K562 (cell line): ENCODE data around the gene APOBEC3C. TPM values are rescaled to one million over a fixed set of nuclear protein-coding genes. Genes with fewer than 3 reads are reported as not detected.

Experiments
- ATF7 ChIP-seq: fragments of 450-650 bp; IDR thresholded peaks from 2 replicates; pipeline ENCODE4 v1.7.1; 2014; ENCODE audit warnings: mild to moderate bottlenecking, moderate library complexity
- CBX1 ChIP-seq: sonication (generic); IDR thresholded peaks from 2 replicates; pipeline ENCODE4 v1.6.1; 2016; ENCODE audit warnings: antibody characterized with exemption, low read depth, mild to moderate bottlenecking
- DACH1 ChIP-seq: fragments of 450-650 bp; IDR thresholded peaks from 2 replicates; pipeline ENCODE4 v1.6.1; 2018; ENCODE audit not compliant: partially characterized antibody
- FOXA1 ChIP-seq: fragments of 450-650 bp; IDR thresholded peaks from 2 replicates; pipeline ENCODE4 v1.6.1; 2016; ENCODE audit warnings: mild to moderate bottlenecking, borderline replicate concordance
- GATA2 ChIP-seq: sonication (generic); formaldehyde crosslinking; IDR thresholded peaks from 2 replicates; pipeline ENCODE4 v1.4.0; 2020; ENCODE audit warnings: mild to moderate bottlenecking, missing genetic modification reagents
- MBD2 ChIP-seq: sonication (generic); IDR thresholded peaks from 2 replicates; pipeline ENCODE4 v1.6.1; 2016; ENCODE audit warnings: low read depth, borderline replicate concordance
- MYNN ChIP-seq, 2 experiments: sonication (generic); formaldehyde crosslinking in 1 of 2; IDR thresholded peaks; 2 replicates each; pipeline versions ENCODE4 v1.5.0 to v1.6.1; 2016 to 2020; ENCODE audit warnings: antibody characterized with exemption in 1 of 2, missing genetic modification reagents in 1 of 2
- NRF1 ChIP-seq, 2 experiments: fragments of 450-650 bp; IDR thresholded peaks in 1 of 2; conservative IDR thresholded peaks in 1 of 2; 2 replicates each; pipeline ENCODE4 v1.6.1; 2014; ENCODE audit warnings: mild to moderate bottlenecking in 2 of 2
- OTX1 ChIP-seq: fragments of 450-650 bp; formaldehyde crosslinking; IDR thresholded peaks from 2 replicates; pipeline ENCODE4 v1.4.0; 2022; ENCODE audit warnings: mild to moderate bottlenecking
- PHF20 ChIP-seq: fragments of 450-650 bp; IDR thresholded peaks from 2 replicates; pipeline ENCODE4 v1.6.1; 2018; ENCODE audit not compliant: partially characterized antibody
- POLR2G ChIP-seq: fragments of 200-400 bp; formaldehyde crosslinking; IDR thresholded peaks from 2 replicates; pipeline ENCODE4 v1.6.1; 2017; ENCODE audit warnings: low read depth, mild to moderate bottlenecking, antibody characterized with exemption, low read length, moderate library complexity
- RUNX1 ChIP-seq: sonication (generic); IDR thresholded peaks from 2 replicates; pipeline ENCODE4 v1.6.1; 2016; ENCODE audit warnings: antibody characterized with exemption, low read depth
- SOX6 ChIP-seq: fragments of 450-650 bp; IDR thresholded peaks from 2 replicates; pipeline ENCODE4 v1.6.1; 2014; ENCODE audit warnings: mild to moderate bottlenecking
- SRSF1 ChIP-seq: fragments of 200-400 bp; formaldehyde crosslinking; IDR thresholded peaks from 2 replicates; pipeline ENCODE4 v1.6.1; 2017; ENCODE audit warnings: mild to moderate bottlenecking, low read depth, low read length, moderate library complexity
- TAF7 ChIP-seq: fragments of 450-650 bp; IDR thresholded peaks from 2 replicates; pipeline ENCODE4 v1.6.1; 2016; ENCODE audit warnings: missing genetic modification characterization, missing compliant biosample characterization
- TSC22D4 ChIP-seq: fragments of 450-650 bp; IDR thresholded peaks from 2 replicates; pipeline ENCODE4 v1.6.1; 2016; ENCODE audit warnings: missing genetic modification characterization, missing biosample characterization, control low read depth
- WHSC1 ChIP-seq: IDR thresholded peaks from one replicate; pipeline ENCODE4 v1.6.1; 2012; ENCODE audit warnings: low read length, control low read depth, inconsistent platforms
- XRCC4 ChIP-seq: IDR thresholded peaks from one replicate; pipeline ENCODE4 v1.6.1; 2011; ENCODE audit not compliant: insufficient read depth, insufficient read length; ENCODE audit errors: extremely low read depth
- ZNF699 ChIP-seq: fragments of 250-450 bp; sonication (Bioruptor Pico); IDR thresholded peaks from 2 replicates; pipeline ENCODE4 v1.8.0; 2021; ENCODE audit warnings: mild to moderate bottlenecking, moderate library complexity; ENCODE audit not compliant: insufficient replicate concordance
- ZNF780A ChIP-seq: fragments of 250-450 bp; sonication (Bioruptor Pico); IDR thresholded peaks from 2 replicates; pipeline ENCODE4 v1.5.0; 2021; ENCODE audit warnings: mild to moderate bottlenecking
- ZSCAN29 ChIP-seq: fragments of 450-650 bp; IDR thresholded peaks from 2 replicates; pipeline ENCODE4 v1.6.1; 2017
- polyA plus RNA-seq, 8 experiments: library from polyadenylated mRNA; depleted of rRNA in 4 of 8; stranded (reverse) in 5 of 8; unstranded in 3 of 8; fragments of >200 nt; fragmentation: Nextera tagmentation in 2 of 8; fragmentation: Illumina TruSeq in 1 of 8; extraction: Ambion mirVana in 2 of 8; extraction: Trizol in 1 of 8; gene quantifications; 2 replicates each; pipeline versions ENCODE4 v1.2.1 to v1.2.3, GENCODE V29; 2011 to 2014; ENCODE audit warnings: inconsistent platforms in 1 of 8, missing spikeins in 1 of 8
- total RNA-seq, 7 experiments: library from RNA; depleted of rRNA in 6 of 7; stranded (reverse); fragments of >200 nt in 6 of 7; fragmentation: Illumina TruSeq in 2 of 7; extraction: Trizol in 2 of 7; gene quantifications; 2 replicates each; pipeline versions ENCODE4 v1.2.1 to v1.2.3, GENCODE V29; 2011 to 2021; ENCODE audit warnings: low replicate concordance in 1 of 7
- TF ChIP-seq, protein P1 (sequence below): fragments of 450-650 bp; IDR thresholded peaks from 2 replicates; pipeline ENCODE4 v1.6.1; 2016; ENCODE audit warnings: mild to moderate bottlenecking
- TF ChIP-seq, protein P2 (sequence below): fragments of 200-800 bp; sonication (Bioruptor generic); IDR thresholded peaks from 2 replicates; pipeline ENCODE4 v1.6.1; 2017; ENCODE audit warnings: missing genetic modification characterization, missing compliant biosample characterization
- TF ChIP-seq, protein P3 (sequence below): fragments of 450-650 bp; IDR thresholded peaks from 2 replicates; pipeline ENCODE4 v1.6.1; 2016; ENCODE audit warnings: low read depth, mild to moderate bottlenecking, moderate library complexity
- TF ChIP-seq, protein P4 (sequence below): sonication (generic); formaldehyde crosslinking; IDR thresholded peaks from 2 replicates; pipeline ENCODE4 v1.8.0; 2022; ENCODE audit warnings: mild to moderate bottlenecking, missing genetic modification reagents

The APOBEC3C gene
- total and polyA plus RNA-seq, 9 of the 15 experiments (the other 6 are each of a cell fraction or from before 2014, with no cell fraction given): 12.4 to 285 (median 55.5) TPM

DNA sequence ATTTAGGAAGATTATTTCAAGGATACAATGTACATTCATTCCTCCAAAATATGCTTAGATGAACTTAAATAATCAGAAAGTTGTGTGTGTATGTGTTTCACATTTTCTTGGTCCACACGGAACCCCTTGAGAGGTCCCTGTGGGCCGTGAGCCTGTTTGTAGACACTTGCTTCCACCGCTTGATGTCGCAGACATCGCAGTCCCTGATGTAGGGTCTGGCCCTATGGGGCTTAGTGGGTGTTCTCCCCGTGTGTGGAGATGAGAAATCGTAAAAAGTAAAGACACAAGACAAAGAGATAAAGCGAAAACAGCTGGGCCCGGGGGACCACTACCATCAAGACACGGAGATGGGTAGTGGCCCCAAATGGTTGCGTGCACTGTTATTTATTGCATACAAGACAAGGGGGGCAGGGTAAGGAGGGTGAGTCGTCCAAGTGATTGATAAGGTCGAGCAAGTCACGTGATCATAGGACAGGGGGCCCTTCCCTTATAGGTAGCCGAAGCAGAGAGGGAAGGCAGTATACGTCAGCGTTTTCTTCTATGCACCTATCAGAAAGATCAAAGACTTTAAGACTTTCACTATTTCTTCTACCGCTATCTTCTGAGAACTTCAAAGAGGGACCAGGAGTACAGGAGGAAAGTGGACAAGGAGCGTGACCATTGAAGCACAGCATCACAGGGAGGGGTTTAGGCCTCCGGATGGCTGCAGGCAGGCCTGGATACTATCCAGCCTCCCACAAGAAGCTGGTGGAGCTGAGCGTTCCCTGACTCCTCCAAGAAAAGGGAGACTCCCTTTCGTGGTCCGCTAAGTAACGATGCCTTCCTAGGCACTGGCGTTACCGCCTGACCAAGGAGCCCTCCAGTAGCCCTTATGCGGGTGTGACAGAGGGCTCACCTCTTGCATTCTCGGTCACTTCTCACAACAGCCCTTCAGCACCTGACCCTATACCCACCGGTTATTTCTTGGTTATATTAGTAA is 1.2 kb upstream of the APOBEC3C start (continued):
- TF ChIP-seq MYNN (IDR thresholded peaks at IDR 0.05): no peak
- no peak for TF ChIP-seq MYNN (CRISPR knock-in tag; IDR thresholded peaks at IDR 0.05)
- TF ChIP-seq POLR2G: no peak
- no peak for TF ChIP-seq PHF20
- TF ChIP-seq CBX1: no peak
- TF ChIP-seq, protein P1, sequence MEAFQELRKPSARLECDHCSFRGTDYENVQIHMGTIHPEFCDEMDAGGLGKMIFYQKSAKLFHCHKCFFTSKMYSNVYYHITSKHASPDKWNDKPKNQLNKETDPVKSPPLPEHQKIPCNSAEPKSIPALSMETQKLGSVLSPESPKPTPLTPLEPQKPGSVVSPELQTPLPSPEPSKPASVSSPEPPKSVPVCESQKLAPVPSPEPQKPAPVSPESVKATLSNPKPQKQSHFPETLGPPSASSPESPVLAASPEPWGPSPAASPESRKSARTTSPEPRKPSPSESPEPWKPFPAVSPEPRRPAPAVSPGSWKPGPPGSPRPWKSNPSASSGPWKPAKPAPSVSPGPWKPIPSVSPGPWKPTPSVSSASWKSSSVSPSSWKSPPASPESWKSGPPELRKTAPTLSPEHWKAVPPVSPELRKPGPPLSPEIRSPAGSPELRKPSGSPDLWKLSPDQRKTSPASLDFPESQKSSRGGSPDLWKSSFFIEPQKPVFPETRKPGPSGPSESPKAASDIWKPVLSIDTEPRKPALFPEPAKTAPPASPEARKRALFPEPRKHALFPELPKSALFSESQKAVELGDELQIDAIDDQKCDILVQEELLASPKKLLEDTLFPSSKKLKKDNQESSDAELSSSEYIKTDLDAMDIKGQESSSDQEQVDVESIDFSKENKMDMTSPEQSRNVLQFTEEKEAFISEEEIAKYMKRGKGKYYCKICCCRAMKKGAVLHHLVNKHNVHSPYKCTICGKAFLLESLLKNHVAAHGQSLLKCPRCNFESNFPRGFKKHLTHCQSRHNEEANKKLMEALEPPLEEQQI: no peak
- no peak for TF ChIP-seq ZNF699 (CRISPR knock-in tag)
- TF ChIP-seq RUNX1: no peak
- TF ChIP-seq, protein P2, sequence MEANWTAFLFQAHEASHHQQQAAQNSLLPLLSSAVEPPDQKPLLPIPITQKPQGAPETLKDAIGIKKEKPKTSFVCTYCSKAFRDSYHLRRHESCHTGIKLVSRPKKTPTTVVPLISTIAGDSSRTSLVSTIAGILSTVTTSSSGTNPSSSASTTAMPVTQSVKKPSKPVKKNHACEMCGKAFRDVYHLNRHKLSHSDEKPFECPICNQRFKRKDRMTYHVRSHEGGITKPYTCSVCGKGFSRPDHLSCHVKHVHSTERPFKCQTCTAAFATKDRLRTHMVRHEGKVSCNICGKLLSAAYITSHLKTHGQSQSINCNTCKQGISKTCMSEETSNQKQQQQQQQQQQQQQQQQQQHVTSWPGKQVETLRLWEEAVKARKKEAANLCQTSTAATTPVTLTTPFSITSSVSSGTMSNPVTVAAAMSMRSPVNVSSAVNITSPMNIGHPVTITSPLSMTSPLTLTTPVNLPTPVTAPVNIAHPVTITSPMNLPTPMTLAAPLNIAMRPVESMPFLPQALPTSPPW (CRISPR knock-in tag): peak; percentile 77
- TF ChIP-seq TSC22D4: no peak
- TF ChIP-seq GATA2 (CRISPR knock-in tag): no peak
- no peak for TF ChIP-seq SRSF1
- peak; percentile 37 for TF ChIP-seq DACH1
- TF ChIP-seq SOX6: no peak
- TF ChIP-seq MBD2: no peak
- TF ChIP-seq OTX1 (CRISPR knock-in tag): no peak
- TF ChIP-seq NRF1 (conservative IDR thresholded peaks at IDR 0.05 in 1 of 2, IDR thresholded peaks at IDR 0.05 in 1 of 2): no peak
- TF ChIP-seq ZNF780A (CRISPR knock-in tag): no peak
- no peak for TF ChIP-seq ZSCAN29
- no peak for TF ChIP-seq TAF7 (tag)
- TF ChIP-seq, protein P3, sequence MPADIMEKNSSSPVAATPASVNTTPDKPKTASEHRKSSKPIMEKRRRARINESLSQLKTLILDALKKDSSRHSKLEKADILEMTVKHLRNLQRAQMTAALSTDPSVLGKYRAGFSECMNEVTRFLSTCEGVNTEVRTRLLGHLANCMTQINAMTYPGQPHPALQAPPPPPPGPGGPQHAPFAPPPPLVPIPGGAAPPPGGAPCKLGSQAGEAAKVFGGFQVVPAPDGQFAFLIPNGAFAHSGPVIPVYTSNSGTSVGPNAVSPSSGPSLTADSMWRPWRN: no peak
- TF ChIP-seq XRCC4: no peak
- peak; percentile 18; the same call in 1 of the 2 replicates for TF ChIP-seq ATF7
- no peak for TF ChIP-seq FOXA1
- TF ChIP-seq, protein P4, sequence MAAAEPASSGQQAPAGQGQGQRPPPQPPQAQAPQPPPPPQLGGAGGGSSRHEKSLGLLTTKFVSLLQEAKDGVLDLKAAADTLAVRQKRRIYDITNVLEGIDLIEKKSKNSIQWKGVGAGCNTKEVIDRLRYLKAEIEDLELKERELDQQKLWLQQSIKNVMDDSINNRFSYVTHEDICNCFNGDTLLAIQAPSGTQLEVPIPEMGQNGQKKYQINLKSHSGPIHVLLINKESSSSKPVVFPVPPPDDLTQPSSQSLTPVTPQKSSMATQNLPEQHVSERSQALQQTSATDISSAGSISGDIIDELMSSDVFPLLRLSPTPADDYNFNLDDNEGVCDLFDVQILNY (CRISPR knock-in tag): no peak
- TF ChIP-seq WHSC1: no peak
